ENCODE data around the gene SLC44A3.

DNA sequence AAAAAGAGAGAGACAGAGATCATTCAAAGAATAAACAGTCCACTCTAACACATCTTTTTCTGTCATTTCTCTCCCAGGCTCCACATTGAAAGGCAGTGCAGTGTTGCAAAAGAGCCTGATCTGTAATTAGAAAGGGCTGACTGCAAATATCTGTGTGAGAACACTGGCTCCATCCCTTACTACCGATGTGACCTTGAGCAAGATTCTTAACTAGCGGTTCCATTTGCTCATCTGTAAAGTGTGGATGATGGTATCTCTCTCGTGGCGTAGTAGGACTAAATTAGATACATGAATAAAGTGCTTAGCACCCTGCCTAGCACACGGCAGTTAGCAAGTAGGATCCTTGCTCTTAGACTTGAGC, 26.9 kb upstream of the SLC44A3 start:
- TF ChIP-seq, protein P1, sequence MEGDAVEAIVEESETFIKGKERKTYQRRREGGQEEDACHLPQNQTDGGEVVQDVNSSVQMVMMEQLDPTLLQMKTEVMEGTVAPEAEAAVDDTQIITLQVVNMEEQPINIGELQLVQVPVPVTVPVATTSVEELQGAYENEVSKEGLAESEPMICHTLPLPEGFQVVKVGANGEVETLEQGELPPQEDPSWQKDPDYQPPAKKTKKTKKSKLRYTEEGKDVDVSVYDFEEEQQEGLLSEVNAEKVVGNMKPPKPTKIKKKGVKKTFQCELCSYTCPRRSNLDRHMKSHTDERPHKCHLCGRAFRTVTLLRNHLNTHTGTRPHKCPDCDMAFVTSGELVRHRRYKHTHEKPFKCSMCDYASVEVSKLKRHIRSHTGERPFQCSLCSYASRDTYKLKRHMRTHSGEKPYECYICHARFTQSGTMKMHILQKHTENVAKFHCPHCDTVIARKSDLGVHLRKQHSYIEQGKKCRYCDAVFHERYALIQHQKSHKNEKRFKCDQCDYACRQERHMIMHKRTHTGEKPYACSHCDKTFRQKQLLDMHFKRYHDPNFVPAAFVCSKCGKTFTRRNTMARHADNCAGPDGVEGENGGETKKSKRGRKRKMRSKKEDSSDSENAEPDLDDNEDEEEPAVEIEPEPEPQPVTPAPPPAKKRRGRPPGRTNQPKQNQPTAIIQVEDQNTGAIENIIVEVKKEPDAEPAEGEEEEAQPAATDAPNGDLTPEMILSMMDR (IDR thresholded peaks at IDR 0.05), result no peak
- TF ChIP-seq POLR2AphosphoS5 (IDR thresholded peaks at IDR 0.05) (no peak), POLR2A (IDR thresholded peaks at IDR 0.05) (no peak), EP300 (IDR thresholded peaks at IDR 0.05) (no peak)

Measured in upper lobe of left lung (tissue), 4 donors.